ENCODE data around the gene FIGN.

DNA sequence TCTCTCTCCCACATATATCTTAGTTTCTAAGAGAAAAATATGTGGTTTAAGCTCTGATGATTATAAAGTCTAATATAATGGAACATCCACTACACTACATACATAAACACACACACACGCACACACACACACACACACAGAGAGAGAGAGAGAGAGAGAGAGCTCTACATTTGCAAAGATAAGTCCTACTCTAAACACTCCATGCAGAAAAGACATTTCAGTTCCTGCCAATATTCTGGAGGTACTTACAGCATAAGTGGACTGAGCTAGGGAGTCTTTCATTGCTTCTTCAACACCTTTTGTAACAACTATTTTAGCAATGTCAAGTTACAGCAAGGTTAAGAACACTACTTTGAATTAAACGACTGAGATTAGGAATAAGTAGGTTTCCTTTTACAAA is 80.1 kb downstream of the FIGN start:
- TF ChIP-seq, protein P1, sequence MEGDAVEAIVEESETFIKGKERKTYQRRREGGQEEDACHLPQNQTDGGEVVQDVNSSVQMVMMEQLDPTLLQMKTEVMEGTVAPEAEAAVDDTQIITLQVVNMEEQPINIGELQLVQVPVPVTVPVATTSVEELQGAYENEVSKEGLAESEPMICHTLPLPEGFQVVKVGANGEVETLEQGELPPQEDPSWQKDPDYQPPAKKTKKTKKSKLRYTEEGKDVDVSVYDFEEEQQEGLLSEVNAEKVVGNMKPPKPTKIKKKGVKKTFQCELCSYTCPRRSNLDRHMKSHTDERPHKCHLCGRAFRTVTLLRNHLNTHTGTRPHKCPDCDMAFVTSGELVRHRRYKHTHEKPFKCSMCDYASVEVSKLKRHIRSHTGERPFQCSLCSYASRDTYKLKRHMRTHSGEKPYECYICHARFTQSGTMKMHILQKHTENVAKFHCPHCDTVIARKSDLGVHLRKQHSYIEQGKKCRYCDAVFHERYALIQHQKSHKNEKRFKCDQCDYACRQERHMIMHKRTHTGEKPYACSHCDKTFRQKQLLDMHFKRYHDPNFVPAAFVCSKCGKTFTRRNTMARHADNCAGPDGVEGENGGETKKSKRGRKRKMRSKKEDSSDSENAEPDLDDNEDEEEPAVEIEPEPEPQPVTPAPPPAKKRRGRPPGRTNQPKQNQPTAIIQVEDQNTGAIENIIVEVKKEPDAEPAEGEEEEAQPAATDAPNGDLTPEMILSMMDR (IDR thresholded peaks at IDR 0.05) = no peak
- TF ChIP-seq, protein P2, sequence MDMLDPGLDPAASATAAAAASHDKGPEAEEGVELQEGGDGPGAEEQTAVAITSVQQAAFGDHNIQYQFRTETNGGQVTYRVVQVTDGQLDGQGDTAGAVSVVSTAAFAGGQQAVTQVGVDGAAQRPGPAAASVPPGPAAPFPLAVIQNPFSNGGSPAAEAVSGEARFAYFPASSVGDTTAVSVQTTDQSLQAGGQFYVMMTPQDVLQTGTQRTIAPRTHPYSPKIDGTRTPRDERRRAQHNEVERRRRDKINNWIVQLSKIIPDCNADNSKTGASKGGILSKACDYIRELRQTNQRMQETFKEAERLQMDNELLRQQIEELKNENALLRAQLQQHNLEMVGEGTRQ (CRISPR knock-in tag; IDR thresholded peaks at IDR 0.05) = no peak
- TF ChIP-seq SP1 (CRISPR knock-in tag; conservative IDR thresholded peaks at IDR 0.05) (no peak), CBFB (CRISPR knock-in tag; IDR thresholded peaks at IDR 0.05; ENCODE audit: low read depth) (no peak)
- TF ChIP-seq, protein P3, sequence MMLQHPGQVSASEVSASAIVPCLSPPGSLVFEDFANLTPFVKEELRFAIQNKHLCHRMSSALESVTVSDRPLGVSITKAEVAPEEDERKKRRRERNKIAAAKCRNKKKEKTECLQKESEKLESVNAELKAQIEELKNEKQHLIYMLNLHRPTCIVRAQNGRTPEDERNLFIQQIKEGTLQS (CRISPR knock-in tag; conservative IDR thresholded peaks at IDR 0.05) = no peak
- TF ChIP-seq, protein P4, sequence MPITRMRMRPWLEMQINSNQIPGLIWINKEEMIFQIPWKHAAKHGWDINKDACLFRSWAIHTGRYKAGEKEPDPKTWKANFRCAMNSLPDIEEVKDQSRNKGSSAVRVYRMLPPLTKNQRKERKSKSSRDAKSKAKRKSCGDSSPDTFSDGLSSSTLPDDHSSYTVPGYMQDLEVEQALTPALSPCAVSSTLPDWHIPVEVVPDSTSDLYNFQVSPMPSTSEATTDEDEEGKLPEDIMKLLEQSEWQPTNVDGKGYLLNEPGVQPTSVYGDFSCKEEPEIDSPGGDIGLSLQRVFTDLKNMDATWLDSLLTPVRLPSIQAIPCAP (CRISPR knock-in tag; IDR thresholded peaks at IDR 0.05) = no peak
